H9 (cell line): ENCODE measurements around the gene TMEM106C. TPM values are rescaled to one million over a fixed set of nuclear protein-coding genes. Genes with fewer than 3 reads are reported as not detected.

Source experiments
- DNase-seq: peaks from one replicate; pipeline ENCODE4 v3.0.0-alpha.2; 2017
- H2AFZ ChIP-seq: one replicate; pipeline ENCODE4 v1.6.1; 2013; ENCODE audit warnings: mild to moderate bottlenecking, low read length, control low read depth, moderate library complexity
- H2AK5ac ChIP-seq: 2 replicates; pipeline ENCODE4 v1.6.1; 2013; ENCODE audit warnings: low read length, control low read depth, mixed read lengths; ENCODE audit not compliant: insufficient read length
- H2BK120ac ChIP-seq: one replicate; pipeline ENCODE4 v1.6.1; 2013; ENCODE audit warnings: low read depth, mild to moderate bottlenecking, low read length, control low read depth, inconsistent platforms; ENCODE audit not compliant: poor library complexity, severe bottlenecking
- H2BK12ac ChIP-seq: 2 replicates; pipeline ENCODE4 v1.6.1; 2013; ENCODE audit warnings: low read length, control low read depth, mixed read lengths, low read depth; ENCODE audit not compliant: insufficient read length
- H2BK15ac ChIP-seq: 2 replicates; pipeline ENCODE4 v1.6.1; 2013; ENCODE audit warnings: low read depth, low read length, control low read depth
- H2BK20ac ChIP-seq: one replicate; pipeline ENCODE4 v1.6.1; 2013; ENCODE audit warnings: low read depth, mild to moderate bottlenecking, low read length, control low read depth, inconsistent platforms; ENCODE audit not compliant: poor library complexity, severe bottlenecking
- H2BK5ac ChIP-seq: 2 replicates; pipeline ENCODE4 v1.6.1; 2013; ENCODE audit warnings: low read length, control low read depth, mixed read lengths; ENCODE audit not compliant: insufficient read length
- H3K14ac ChIP-seq: 2 replicates; pipeline ENCODE4 v1.6.1; 2013; ENCODE audit warnings: low read length, control low read depth; ENCODE audit not compliant: insufficient read depth
- H3K18ac ChIP-seq: 2 replicates; pipeline ENCODE4 v1.6.1; 2013; ENCODE audit warnings: low read depth, mild to moderate bottlenecking, mixed read lengths, low read length, control low read depth; ENCODE audit not compliant: insufficient read length
- H3K23ac ChIP-seq: 2 replicates; pipeline ENCODE4 v1.6.1; 2013; ENCODE audit warnings: low read length, control low read depth, mixed read lengths, low read depth; ENCODE audit not compliant: insufficient read length
- H3K23me2 ChIP-seq: 2 replicates; pipeline ENCODE4 v1.6.1; 2013; ENCODE audit warnings: low read depth, mild to moderate bottlenecking, mixed read lengths, low read length, control low read depth; ENCODE audit not compliant: insufficient read length, poor library complexity, severe bottlenecking
- H3K27ac ChIP-seq: 2 replicates; pipeline ENCODE4 v1.5.1; 2013; ENCODE audit warnings: low read length, control low read depth, mixed read lengths, low read depth; ENCODE audit not compliant: insufficient read length
- H3K27me3 ChIP-seq: 2 replicates; pipeline ENCODE4 v1.6.1; 2013; ENCODE audit warnings: low read length, control low read depth, inconsistent platforms; ENCODE audit not compliant: insufficient read depth
- H3K4ac ChIP-seq: 2 replicates; pipeline ENCODE4 v1.6.1; 2013; ENCODE audit warnings: low read depth, mild to moderate bottlenecking, control low read depth, inconsistent platforms, low read length, moderate library complexity
- H3K4me1 ChIP-seq: 2 replicates; pipeline ENCODE4 v1.6.1; 2013; ENCODE audit warnings: low read length, control low read depth, inconsistent platforms; ENCODE audit not compliant: insufficient read depth
- H3K4me2 ChIP-seq: 2 replicates; pipeline ENCODE4 v1.6.1; 2013; ENCODE audit warnings: low read length, control low read depth, mixed read lengths; ENCODE audit not compliant: insufficient read length, insufficient read depth
- H3K56ac ChIP-seq: 2 replicates; pipeline ENCODE4 v1.6.1; 2013; ENCODE audit warnings: low read depth, mild to moderate bottlenecking, mixed read lengths, low read length, control low read depth; ENCODE audit not compliant: insufficient read length
- H3K79me1 ChIP-seq: 2 replicates; pipeline ENCODE4 v1.6.1; 2013; ENCODE audit warnings: low read depth, mild to moderate bottlenecking, moderate library complexity, low read length, control low read depth, inconsistent platforms; ENCODE audit not compliant: insufficient read depth, poor library complexity, severe bottlenecking
- H3K79me2 ChIP-seq: 2 replicates; pipeline ENCODE4 v1.6.1; 2013; ENCODE audit warnings: low read length, control low read depth, inconsistent platforms; ENCODE audit not compliant: insufficient read depth
- H3K9ac ChIP-seq: 2 replicates; pipeline ENCODE4 v1.6.1; 2013; ENCODE audit warnings: low read length, control low read depth, mixed read lengths; ENCODE audit not compliant: insufficient read length; ENCODE audit errors: extremely low read depth
- H3K9me3 ChIP-seq: one replicate; pipeline ENCODE4 v1.6.1; 2013; ENCODE audit warnings: low read depth, low read length, inconsistent platforms; ENCODE audit not compliant: control insufficient read depth
- H3T11ph ChIP-seq: one replicate; pipeline ENCODE4 v1.6.1; 2013; ENCODE audit warnings: mild to moderate bottlenecking, low read length, control low read depth, inconsistent platforms
- H4K20me1 ChIP-seq: one replicate; pipeline ENCODE4 v1.6.1; 2013; ENCODE audit not compliant: control insufficient read depth, insufficient read length, insufficient read depth
- H4K5ac ChIP-seq: 2 replicates; pipeline ENCODE4 v1.6.1; 2013; ENCODE audit warnings: low read depth, mild to moderate bottlenecking, mixed read lengths, low read length, control low read depth; ENCODE audit not compliant: insufficient read length
- H4K8ac ChIP-seq: replicated peaks from 2 replicates; pipeline ENCODE4 v1.6.1; 2013; ENCODE audit warnings: low read length, control low read depth, mixed read lengths, low read depth; ENCODE audit not compliant: insufficient read length
- H4K91ac ChIP-seq: 2 replicates; pipeline ENCODE4 v1.6.1; 2013; ENCODE audit warnings: low read depth, mild to moderate bottlenecking, moderate library complexity, mixed read lengths, low read length, control low read depth; ENCODE audit not compliant: insufficient read length
- H3K27ac Mint-ChIP-seq, 3 experiments: 2 replicates in 2 of 3; 3 replicates in 1 of 3; pipeline ENCODE4 v1.8.0; 2020 to 2021; ENCODE audit warnings: mixed read lengths in 3 of 3, mild to moderate bottlenecking in 1 of 3, moderate library complexity in 1 of 3
- H3K27me3 Mint-ChIP-seq: 2 replicates; pipeline ENCODE4 v1.8.0; 2021; ENCODE audit warnings: low read depth, mild to moderate bottlenecking, moderate library complexity, mixed read lengths
- H3K36me3 Mint-ChIP-seq, 3 experiments: 2 replicates in 2 of 3; 3 replicates in 1 of 3; pipeline ENCODE4 v1.8.0; 2020 to 2021; ENCODE audit warnings: low read depth in 3 of 3, mixed read lengths in 3 of 3; ENCODE audit not compliant: insufficient read depth in 1 of 3
- H3K4me1 Mint-ChIP-seq, 2 experiments: 2 replicates each; pipeline ENCODE4 v1.8.0; 2020; ENCODE audit warnings: mixed read lengths in 2 of 2
- H3K4me3 Mint-ChIP-seq, 2 experiments: 2 replicates in 1 of 2; 3 replicates in 1 of 2; pipeline ENCODE4 v1.8.0; 2020 to 2021; ENCODE audit warnings: mild to moderate bottlenecking in 2 of 2, mixed read lengths in 2 of 2, moderate library complexity in 1 of 2
- H3K9me3 Mint-ChIP-seq, 2 experiments: 2 replicates in 1 of 2; 3 replicates in 1 of 2; pipeline ENCODE4 v1.8.0; 2020; ENCODE audit warnings: mild to moderate bottlenecking in 2 of 2, mixed read lengths in 2 of 2, moderate library complexity in 1 of 2
- WGBS: extraction: QIAGEN DNeasy Blood & Tissue Kit; methylation state at CpG from one replicate; pipeline ENCODE4 v1.1.7; 2013; ENCODE audit warnings: missing lambda C conversion rate, low lambda C conversion rate, mixed read lengths; ENCODE audit not compliant: insufficient read length; ENCODE audit errors: extremely low coverage; 5-methylcytosine and 5-hydroxymethylcytosine counted together
- total RNA-seq: library from RNA; stranded (reverse); gene quantifications from 2 replicates; pipeline ENCODE4 v1.2.1, GENCODE V29; 2021
- TF ChIP-seq, protein P1 (sequence below): fragments of 200-600 bp; sonication (generic); conservative IDR thresholded peaks from 3 replicates; pipeline ENCODE4 v1.8.0; 2021; ENCODE audit warnings: antibody characterized with exemption, mild to moderate bottlenecking

The TMEM106C gene
- total RNA-seq, 1 experiment from 2014 or later = 43.7 TPM

DNA sequence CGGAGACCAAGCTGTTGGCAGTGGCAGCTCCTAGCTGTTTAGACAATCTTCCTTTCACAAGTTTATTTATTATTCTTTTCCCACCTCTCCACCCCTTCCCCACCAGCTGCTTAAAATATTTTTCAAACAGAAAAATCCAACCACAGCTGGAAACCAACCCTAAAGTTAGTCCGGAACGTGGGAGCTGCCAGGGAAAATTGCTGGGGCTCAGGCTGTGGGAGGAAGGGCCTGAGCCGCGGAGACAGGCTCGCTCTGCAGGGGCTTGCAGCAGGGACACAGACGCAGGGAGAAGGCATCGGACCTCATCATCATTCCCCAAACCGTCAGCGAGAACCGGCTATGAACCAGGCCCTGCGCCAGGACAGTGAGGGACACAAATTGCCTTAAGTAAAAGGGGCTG lies 16.1 kb upstream of the TMEM106C start:
- peaks cover 7% of the 10 kb centered on the region for H3K27me3 Mint-ChIP-seq
- Histone ChIP-seq H2AFZ (no peak overlapping the region), H2BK120ac (no peak overlapping the region), H4K20me1 (peaks cover 2% of the 10 kb centered on the region), H3K4ac (no peak overlapping the region), H3K14ac (no peak overlapping the region), H4K8ac (no peak overlapping the region), H3K9me3 (no peaks in the 10 kb centered on the region), H2AK5ac (no peak overlapping the region), H3K9ac (no peak overlapping the region), H3K18ac (no peak overlapping the region), H3K56ac (no peak overlapping the region), H3K79me2 (no peaks in the 10 kb centered on the region), H2BK12ac (no peak overlapping the region), H3K4me1 (no peaks in the 10 kb centered on the region), H3K23ac (no peak overlapping the region), H2BK15ac (no peak overlapping the region), H4K91ac (no peak overlapping the region), H3K27me3 (no peaks in the 10 kb centered on the region), H3K79me1 (no peaks in the 10 kb centered on the region), H3K23me2 (no peaks in the 10 kb centered on the region), H3K4me2 (no peak overlapping the region), H3T11ph (no peak overlapping the region), H2BK20ac (no peak overlapping the region), H2BK5ac (no peak overlapping the region), H4K5ac (no peak overlapping the region), H3K27ac (no peak overlapping the region)
- no peak overlapping the region for H3K27ac Mint-ChIP-seq
- H3K4me1 Mint-ChIP-seq = peaks cover 16 to 24% of the 10 kb centered on the region in 2 experiments
- TF ChIP-seq, protein P1, sequence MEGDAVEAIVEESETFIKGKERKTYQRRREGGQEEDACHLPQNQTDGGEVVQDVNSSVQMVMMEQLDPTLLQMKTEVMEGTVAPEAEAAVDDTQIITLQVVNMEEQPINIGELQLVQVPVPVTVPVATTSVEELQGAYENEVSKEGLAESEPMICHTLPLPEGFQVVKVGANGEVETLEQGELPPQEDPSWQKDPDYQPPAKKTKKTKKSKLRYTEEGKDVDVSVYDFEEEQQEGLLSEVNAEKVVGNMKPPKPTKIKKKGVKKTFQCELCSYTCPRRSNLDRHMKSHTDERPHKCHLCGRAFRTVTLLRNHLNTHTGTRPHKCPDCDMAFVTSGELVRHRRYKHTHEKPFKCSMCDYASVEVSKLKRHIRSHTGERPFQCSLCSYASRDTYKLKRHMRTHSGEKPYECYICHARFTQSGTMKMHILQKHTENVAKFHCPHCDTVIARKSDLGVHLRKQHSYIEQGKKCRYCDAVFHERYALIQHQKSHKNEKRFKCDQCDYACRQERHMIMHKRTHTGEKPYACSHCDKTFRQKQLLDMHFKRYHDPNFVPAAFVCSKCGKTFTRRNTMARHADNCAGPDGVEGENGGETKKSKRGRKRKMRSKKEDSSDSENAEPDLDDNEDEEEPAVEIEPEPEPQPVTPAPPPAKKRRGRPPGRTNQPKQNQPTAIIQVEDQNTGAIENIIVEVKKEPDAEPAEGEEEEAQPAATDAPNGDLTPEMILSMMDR = no peak
- H3K9me3 Mint-ChIP-seq = no peaks in the 10 kb centered on the region; a peak in 1 of 5 replicates
- H3K36me3 Mint-ChIP-seq = no peaks in the 10 kb centered on the region
- WGBS = no CpG with 5 or more reads among the region's 12 CpGs
- no peak overlapping the region for H3K4me3 Mint-ChIP-seq
- no peak for DNase-seq
